Loucy (cell line): ENCODE results near the gene ADGRB3.
"Not testable (repeated sequence)": the region's sequence is repeated elsewhere in the genome, so short reads cannot be mapped to it uniquely, and the experiment has no call there.

Experiments
- H2AFZ ChIP-seq: fragments of 200-600 bp; sonication (generic); 2 replicates; pipeline ENCODE4 v1.6.0; 2016; ENCODE audit warnings: antibody characterized with exemption, mild to moderate bottlenecking, low read length, moderate library complexity
- H3F3A ChIP-seq: fragments of 200-600 bp; 2 replicates; pipeline ENCODE4 v1.6.0; 2016; ENCODE audit warnings: antibody characterized with exemption, low read depth, mild to moderate bottlenecking
- H3K27me3 ChIP-seq: fragments of 200-600 bp; sonication (generic); 2 replicates; pipeline ENCODE4 v1.6.1; 2014; ENCODE audit warnings: low read length, mild to moderate bottlenecking; ENCODE audit not compliant: insufficient read depth, poor library complexity, severe bottlenecking
- H3K36me3 ChIP-seq: fragments of 200-600 bp; sonication (generic); 2 replicates; pipeline ENCODE4 v1.6.1; 2016; ENCODE audit warnings: low read length; ENCODE audit not compliant: insufficient read depth
- H3K4me1 ChIP-seq: fragments of 200-600 bp; sonication (generic); 2 replicates; pipeline ENCODE4 v1.5.1; 2014; ENCODE audit warnings: low read length, mild to moderate bottlenecking; ENCODE audit not compliant: insufficient read depth, poor library complexity, severe bottlenecking
- H3K4me2 ChIP-seq: fragments of 200-600 bp; sonication (generic); 2 replicates; pipeline ENCODE4 v1.6.0; 2014; ENCODE audit warnings: antibody characterized with exemption, low read length, low read depth, mild to moderate bottlenecking; ENCODE audit not compliant: poor library complexity, severe bottlenecking
- H3K4me3 ChIP-seq: fragments of 200-600 bp; sonication (generic); 2 replicates; pipeline ENCODE4 v1.5.1; 2014; ENCODE audit warnings: low read length, mild to moderate bottlenecking, mixed read lengths; ENCODE audit not compliant: poor library complexity, severe bottlenecking
- H3K79me2 ChIP-seq: fragments of 200-600 bp; sonication (generic); 2 replicates; pipeline ENCODE4 v1.6.1; 2014; ENCODE audit warnings: low read length; ENCODE audit not compliant: insufficient read depth
- H3K9ac ChIP-seq: fragments of 200-600 bp; sonication (generic); 2 replicates; pipeline ENCODE4 v1.6.0; 2014; ENCODE audit warnings: mild to moderate bottlenecking, low read depth, low read length, moderate library complexity; ENCODE audit not compliant: poor library complexity, severe bottlenecking
- H3K9me2 ChIP-seq: fragments of 200-600 bp; sonication (generic); replicated peaks from 2 replicates; pipeline ENCODE4 v1.6.1; 2016; ENCODE audit warnings: low read depth, low read length, mixed read lengths
- H3K9me3 ChIP-seq: fragments of 200-600 bp; sonication (generic); 2 replicates; pipeline ENCODE4 v1.6.1; 2014; ENCODE audit warnings: mild to moderate bottlenecking, antibody characterized with exemption, low read length, low read depth; ENCODE audit not compliant: insufficient read depth
- H4K20me1 ChIP-seq: fragments of 200-600 bp; sonication (generic); 2 replicates; pipeline ENCODE4 v1.6.0; 2014; ENCODE audit warnings: antibody characterized with exemption, low read length, mild to moderate bottlenecking; ENCODE audit not compliant: insufficient read depth, poor library complexity, severe bottlenecking
- CTCF ChIP-seq: fragments of 200-600 bp; sonication (generic); conservative IDR thresholded peaks from 2 replicates; pipeline ENCODE4 v1.5.1; 2014; ENCODE audit warnings: mild to moderate bottlenecking, antibody characterized with exemption, low read length
- EZH2phosphoT487 ChIP-seq: fragments of 200-600 bp; IDR thresholded peaks from 2 replicates; pipeline ENCODE4 v1.6.1; 2018; ENCODE audit warnings: antibody characterized with exemption, mild to moderate bottlenecking, moderate library complexity, borderline replicate concordance

The ADGRB3 gene

GRCh38 chr6:68747110-68747790, 112.2 kb downstream of the ADGRB3 start:
- Histone ChIP-seq H3K4me3 (no peak overlapping the region), H2AFZ (no peak overlapping the region), H3K79me2 (no peaks in the 10 kb centered on the region), H3K4me2 (no peak overlapping the region), H3K9me3 (no peaks in the 10 kb centered on the region), H3K4me1 (no peaks in the 10 kb centered on the region), H3K9me2 (no peaks in the 10 kb centered on the region), H3K27me3 (no peaks in the 10 kb centered on the region), H4K20me1 (no peaks in the 10 kb centered on the region), H3F3A (no peaks in the 10 kb centered on the region), H3K36me3 (no peaks in the 10 kb centered on the region), H3K9ac (no peak overlapping the region)
- TF ChIP-seq EZH2phosphoT487: no peak
- no peak for TF ChIP-seq CTCF

GRCh38 chr6:68747832-68748231, 112.8 kb downstream of the ADGRB3 start:
- not testable (repeated sequence) for H3K36me3 ChIP-seq, H3K79me2 ChIP-seq, H3K4me1 ChIP-seq, H3K4me2 ChIP-seq, H3K9ac ChIP-seq, H4K20me1 ChIP-seq, H2AFZ ChIP-seq, H3K27me3 ChIP-seq, H3K4me3 ChIP-seq, H3K9me2 ChIP-seq, H3F3A ChIP-seq, H3K9me3 ChIP-seq

GRCh38 chr6:68754681-68755213, 119.7 kb downstream of the ADGRB3 start:
- Histone ChIP-seq H3K9ac (no peak overlapping the region), H3K9me3 (no peaks in the 10 kb centered on the region), H3K4me2 (no peak overlapping the region), H3K4me3 (no peak overlapping the region), H2AFZ (no peak overlapping the region), H3F3A (no peaks in the 10 kb centered on the region), H3K4me1 (no peaks in the 10 kb centered on the region), H3K9me2 (no peaks in the 10 kb centered on the region), H3K79me2 (no peaks in the 10 kb centered on the region), H3K36me3 (no peaks in the 10 kb centered on the region), H3K27me3 (no peaks in the 10 kb centered on the region), H4K20me1 (no peaks in the 10 kb centered on the region)
- no peak for TF ChIP-seq EZH2phosphoT487
- TF ChIP-seq CTCF: no peak
